Ishikawa (cell line): ENCODE results near the gene WDFY1.

Experiments
- CEBPB ChIP-seq: IDR thresholded peaks from 2 replicates; pipeline ENCODE4 v1.6.1; 2012
- CREB1 ChIP-seq: IDR thresholded peaks from 2 replicates; pipeline ENCODE4 v1.6.1; 2012; ENCODE audit warnings: low read depth
- EGR1 ChIP-seq: IDR thresholded peaks from 2 replicates; pipeline ENCODE4 v1.6.1; 2012
- EP300 ChIP-seq: IDR thresholded peaks from 2 replicates; pipeline ENCODE4 v1.6.1; 2012; ENCODE audit warnings: borderline replicate concordance
- FOXM1 ChIP-seq: IDR thresholded peaks from 2 replicates; pipeline ENCODE4 v1.6.1; 2012; ENCODE audit warnings: low read depth, borderline replicate concordance
- MAX ChIP-seq: IDR thresholded peaks from 2 replicates; pipeline ENCODE4 v1.6.1; 2012
- NFIC ChIP-seq: IDR thresholded peaks from 2 replicates; pipeline ENCODE4 v1.6.1; 2012
- RAD21 ChIP-seq: IDR thresholded peaks from 2 replicates; pipeline ENCODE4 v1.6.1; 2012; ENCODE audit warnings: low read depth
- REST ChIP-seq: IDR thresholded peaks from 2 replicates; pipeline ENCODE4 v1.6.1; 2012; ENCODE audit warnings: low read depth, mild to moderate bottlenecking
- TAF1 ChIP-seq: IDR thresholded peaks from 2 replicates; pipeline ENCODE4 v1.6.1; 2012; ENCODE audit warnings: low read depth, mild to moderate bottlenecking
- TCF12 ChIP-seq: IDR thresholded peaks from 2 replicates; pipeline ENCODE4 v1.6.1; 2012; ENCODE audit warnings: low read depth
- TEAD4 ChIP-seq: IDR thresholded peaks from 2 replicates; pipeline ENCODE4 v1.6.1; 2012
- USF1 ChIP-seq: IDR thresholded peaks from 2 replicates; pipeline ENCODE4 v1.6.1; 2012
- YY1 ChIP-seq: IDR thresholded peaks from 2 replicates; pipeline ENCODE4 v1.6.1; 2012; ENCODE audit warnings: low read depth
- ZBTB7A ChIP-seq: IDR thresholded peaks from 2 replicates; pipeline ENCODE4 v1.6.1; 2012; ENCODE audit warnings: low read depth

The WDFY1 gene

GRCh38 chr2:223908304-223908998 lies 36.7 kb downstream of the WDFY1 start:
- TF ChIP-seq NFIC, result no peak
- TF ChIP-seq MAX, result no peak
- no peak for TF ChIP-seq CREB1
- TF ChIP-seq EP300, result no peak
- no peak for TF ChIP-seq TAF1
- TF ChIP-seq FOXM1, result no peak
- TF ChIP-seq CEBPB, result no peak
- no peak for TF ChIP-seq YY1
- TF ChIP-seq TEAD4, result no peak
- no peak for TF ChIP-seq EGR1

GRCh38 chr2:223905996-223906395 lies 39.1 kb downstream of the WDFY1 start:
- TF ChIP-seq TCF12, result no peak
- no peak for TF ChIP-seq MAX
- no peak for TF ChIP-seq CREB1
- no peak for TF ChIP-seq TAF1
- no peak for TF ChIP-seq REST
- TF ChIP-seq ZBTB7A, result no peak
- no peak for TF ChIP-seq YY1
- no peak for TF ChIP-seq EP300
- TF ChIP-seq CEBPB, result no peak
- no peak for TF ChIP-seq RAD21
- TF ChIP-seq TEAD4, result no peak
- TF ChIP-seq EGR1, result no peak
- no peak for TF ChIP-seq NFIC
- TF ChIP-seq USF1, result no peak
- no peak for TF ChIP-seq FOXM1

- TF ChIP-seq TAF1 (no peak), CREB1 (no peak), EGR1 (no peak), TCF12 (no peak), ZBTB7A (no peak)
Observed at GRCh38 chr2:223901854-223902253, 43.3 kb downstream of the WDFY1 start.

- TF ChIP-seq YY1 (no peak), CEBPB (no peak), REST (no peak), TCF12 (no peak), USF1 (no peak), TAF1 (no peak), RAD21 (no peak), MAX (no peak), NFIC (no peak), CREB1 (no peak), EGR1 (no peak), ZBTB7A (no peak), FOXM1 (no peak), EP300 (no peak), TEAD4 (no peak)
Observed at GRCh38 chr2:223901311-223901710, 43.8 kb downstream of the WDFY1 start.

GRCh38 chr2:223900531-223900930 lies 44.6 kb downstream of the WDFY1 start:
- no peak for TF ChIP-seq CREB1
- no peak for TF ChIP-seq MAX
- no peak for TF ChIP-seq TCF12
- no peak for TF ChIP-seq REST
- TF ChIP-seq TEAD4, result no peak
- no peak for TF ChIP-seq YY1
- no peak for TF ChIP-seq NFIC
- no peak for TF ChIP-seq ZBTB7A
- no peak for TF ChIP-seq TAF1
- TF ChIP-seq EP300, result no peak
- no peak for TF ChIP-seq FOXM1
- no peak for TF ChIP-seq CEBPB
